Neural crest cell (in vitro differentiated cells): ENCODE data around the gene KIF26B. TPM values are rescaled to one million over a fixed set of nuclear protein-coding genes. Genes with fewer than 3 reads are reported as not detected.
"Not testable (repeated sequence)": the region's sequence is repeated elsewhere in the genome, so short reads cannot be mapped to it uniquely, and the experiment has no call there.

Experiments
- DNase-seq: peaks from one replicate; pipeline ENCODE4 v3.0.0; 2021; ENCODE audit warnings: low read depth, mixed read lengths, low spot score
- H3K27ac Mint-ChIP-seq: one replicate; pipeline ENCODE4 v1.8.0; 2021; ENCODE audit warnings: mild to moderate bottlenecking, mixed read lengths; ENCODE audit not compliant: unreplicated experiment
- H3K27me3 Mint-ChIP-seq: 2 replicates; pipeline ENCODE4 v1.8.0; 2021; ENCODE audit warnings: low read depth, mild to moderate bottlenecking, mixed read lengths
- H3K36me3 Mint-ChIP-seq: 2 replicates; pipeline ENCODE4 v1.8.0; 2021; ENCODE audit warnings: low read depth, mild to moderate bottlenecking, mixed read lengths
- H3K4me1 Mint-ChIP-seq: 2 replicates; pipeline ENCODE4 v1.8.0; 2021; ENCODE audit warnings: mixed read lengths
- H3K4me3 Mint-ChIP-seq: one replicate; pipeline ENCODE4 v1.8.0; 2021; ENCODE audit warnings: mild to moderate bottlenecking, mixed read lengths
- H3K9me3 Mint-ChIP-seq: 2 replicates; pipeline ENCODE4 v1.8.0; 2021; ENCODE audit warnings: mixed read lengths
- total RNA-seq: library from RNA; stranded (reverse); gene quantifications from 2 replicates; pipeline ENCODE4 v1.2.1, GENCODE V29; 2021
- TF ChIP-seq, protein P1 (sequence below): fragments of 200-600 bp; sonication (generic); conservative IDR thresholded peaks from 2 replicates; pipeline ENCODE4 v1.5.0; 2021; ENCODE audit warnings: antibody characterized with exemption, mild to moderate bottlenecking

The KIF26B gene
- total RNA-seq, 1 donor from 2014 or later = 6.2 TPM

DNA sequence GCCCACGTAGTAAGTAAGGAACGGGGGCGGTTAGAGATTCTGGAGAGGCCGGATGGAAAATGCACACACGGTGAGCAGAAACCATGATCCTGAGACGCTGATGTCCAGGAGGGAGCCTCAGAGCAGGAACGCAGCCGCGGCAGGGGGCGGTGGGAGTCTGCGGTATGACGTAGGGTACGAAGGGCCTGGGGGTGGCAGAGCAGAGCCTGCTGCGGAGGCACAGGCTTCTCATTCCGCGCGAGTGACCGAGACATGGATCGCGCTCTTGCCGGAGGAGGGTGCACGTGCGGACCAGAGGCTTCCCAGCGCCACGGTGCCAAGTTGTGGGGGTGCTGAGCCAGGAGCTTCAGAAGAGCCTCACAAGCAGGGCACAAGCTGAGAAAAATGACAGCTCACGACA lies 176.2 kb downstream of the KIF26B start:
- TF ChIP-seq, protein P1, sequence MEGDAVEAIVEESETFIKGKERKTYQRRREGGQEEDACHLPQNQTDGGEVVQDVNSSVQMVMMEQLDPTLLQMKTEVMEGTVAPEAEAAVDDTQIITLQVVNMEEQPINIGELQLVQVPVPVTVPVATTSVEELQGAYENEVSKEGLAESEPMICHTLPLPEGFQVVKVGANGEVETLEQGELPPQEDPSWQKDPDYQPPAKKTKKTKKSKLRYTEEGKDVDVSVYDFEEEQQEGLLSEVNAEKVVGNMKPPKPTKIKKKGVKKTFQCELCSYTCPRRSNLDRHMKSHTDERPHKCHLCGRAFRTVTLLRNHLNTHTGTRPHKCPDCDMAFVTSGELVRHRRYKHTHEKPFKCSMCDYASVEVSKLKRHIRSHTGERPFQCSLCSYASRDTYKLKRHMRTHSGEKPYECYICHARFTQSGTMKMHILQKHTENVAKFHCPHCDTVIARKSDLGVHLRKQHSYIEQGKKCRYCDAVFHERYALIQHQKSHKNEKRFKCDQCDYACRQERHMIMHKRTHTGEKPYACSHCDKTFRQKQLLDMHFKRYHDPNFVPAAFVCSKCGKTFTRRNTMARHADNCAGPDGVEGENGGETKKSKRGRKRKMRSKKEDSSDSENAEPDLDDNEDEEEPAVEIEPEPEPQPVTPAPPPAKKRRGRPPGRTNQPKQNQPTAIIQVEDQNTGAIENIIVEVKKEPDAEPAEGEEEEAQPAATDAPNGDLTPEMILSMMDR = no peak
- no peaks in the 10 kb centered on the region for H3K36me3 Mint-ChIP-seq
- H3K4me1 Mint-ChIP-seq = peaks cover 18% of the 10 kb centered on the region
- no peak overlapping the region for H3K27ac Mint-ChIP-seq
- H3K4me3 Mint-ChIP-seq = no peak overlapping the region
- DNase-seq = no peak
- H3K27me3 Mint-ChIP-seq = no peaks in the 10 kb centered on the region
- no peaks in the 10 kb centered on the region for H3K9me3 Mint-ChIP-seq

DNA sequence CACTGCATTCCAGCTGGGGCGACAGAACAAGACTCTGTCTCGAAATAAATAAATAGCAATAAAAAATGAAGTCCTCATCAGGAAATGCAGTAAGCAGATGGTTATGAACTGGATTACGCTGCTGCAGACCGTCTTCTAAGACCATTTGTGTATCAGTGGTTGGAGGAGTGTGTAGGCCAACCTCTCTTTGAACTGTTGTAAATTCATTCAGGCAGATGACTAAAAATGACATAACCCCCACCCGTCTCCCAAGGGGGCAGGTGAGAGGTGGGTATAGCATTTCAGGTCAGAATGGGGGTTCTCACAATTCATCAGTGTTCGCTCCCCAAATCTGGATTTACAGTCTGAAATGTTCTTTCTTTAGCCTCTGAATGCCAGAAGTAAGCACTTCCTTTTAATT lies 177.3 kb downstream of the KIF26B start:
- no peak for DNase-seq
- no peak overlapping the region for H3K27ac Mint-ChIP-seq
- H3K27me3 Mint-ChIP-seq = no peaks in the 10 kb centered on the region
- TF ChIP-seq, protein P1 = no peak
- H3K4me3 Mint-ChIP-seq = no peak overlapping the region
- no peaks in the 10 kb centered on the region for H3K9me3 Mint-ChIP-seq
- peaks cover 21% of the 10 kb centered on the region for H3K4me1 Mint-ChIP-seq
- H3K36me3 Mint-ChIP-seq = no peaks in the 10 kb centered on the region

DNA sequence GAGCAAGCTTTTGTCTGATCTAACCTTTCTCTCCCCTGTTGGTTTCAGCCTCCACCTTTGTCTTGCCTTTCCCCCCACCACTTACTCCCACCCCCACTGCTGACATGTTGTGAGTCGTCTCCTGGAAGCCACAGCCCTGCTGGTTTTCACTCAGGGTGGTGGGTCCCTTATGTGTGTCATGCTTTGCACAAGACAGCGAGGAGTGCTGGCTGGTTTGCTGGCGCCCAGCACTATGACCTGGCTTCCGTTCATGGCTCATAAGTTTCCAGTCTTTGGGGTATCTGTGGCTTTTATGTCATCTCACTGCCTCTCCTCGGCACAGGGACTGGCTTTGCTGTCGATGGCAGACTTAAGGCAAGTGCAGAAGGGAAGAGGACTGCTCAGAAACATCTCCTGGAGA lies 177.7 kb downstream of the KIF26B start:
- Mint-ChIP-seq H3K27ac (no peak overlapping the region), H3K4me1 (peaks cover 21% of the 10 kb centered on the region), H3K27me3 (no peaks in the 10 kb centered on the region), H3K36me3 (no peaks in the 10 kb centered on the region), H3K4me3 (no peak overlapping the region), H3K9me3 (no peaks in the 10 kb centered on the region)
- no peak for DNase-seq
- TF ChIP-seq, protein P1 = no peak

DNA sequence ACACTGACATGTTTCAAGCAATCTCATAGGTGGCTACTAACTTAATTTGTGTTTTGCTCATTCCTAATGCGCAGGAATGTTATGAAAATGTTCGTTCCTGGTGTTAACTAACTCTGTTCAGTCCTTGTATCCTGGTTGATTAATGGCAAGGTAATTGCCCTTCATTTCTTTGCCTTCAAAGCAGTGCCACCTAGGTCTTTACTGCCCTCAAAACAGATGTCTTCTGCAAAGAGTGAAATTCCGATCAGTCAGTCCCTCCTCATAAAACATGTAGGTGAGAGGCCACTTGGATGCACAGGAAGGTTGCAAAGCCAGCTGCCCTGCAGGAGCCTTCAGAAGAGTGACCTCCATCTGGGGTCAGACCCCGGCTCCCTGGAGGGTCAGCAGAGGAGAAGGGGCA lies 179.4 kb downstream of the KIF26B start:
- Mint-ChIP-seq H3K4me3 (no peak overlapping the region), H3K36me3 (no peaks in the 10 kb centered on the region), H3K9me3 (no peaks in the 10 kb centered on the region), H3K27ac (no peak overlapping the region), H3K4me1 (peaks cover 26% of the 10 kb centered on the region), H3K27me3 (no peaks in the 10 kb centered on the region)
- DNase-seq = no peak
- TF ChIP-seq, protein P1 = no peak

DNA sequence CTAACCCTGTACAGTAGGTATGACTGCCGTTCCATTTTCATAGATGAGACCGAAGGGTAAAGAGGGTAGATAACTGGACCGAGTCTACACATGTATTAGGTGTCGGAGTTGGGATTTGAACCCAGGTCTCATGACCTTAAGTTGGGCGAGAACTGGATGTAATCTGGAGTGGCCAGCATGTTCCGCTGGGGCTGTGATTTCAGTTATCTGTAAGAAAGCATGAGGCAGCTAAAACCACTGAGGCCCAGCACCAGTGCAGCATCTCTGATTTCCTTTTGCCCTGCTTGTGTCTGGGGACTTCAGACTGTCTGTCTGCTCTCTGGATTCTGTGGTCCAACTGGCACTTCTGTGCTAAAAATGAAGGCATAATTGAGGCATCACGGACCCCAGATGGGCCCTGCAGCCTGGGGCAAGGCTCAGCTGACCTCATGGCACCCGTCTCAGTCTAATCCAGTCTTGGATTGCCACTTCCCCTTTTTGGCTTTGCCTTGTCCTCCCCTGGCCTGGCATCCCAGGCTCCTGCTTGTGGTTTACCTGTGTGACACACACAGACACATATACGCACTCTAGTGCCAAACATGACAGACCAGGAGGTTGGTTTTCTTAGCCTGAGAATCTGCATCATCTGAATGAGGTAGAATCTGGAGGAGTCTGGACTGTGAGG lies 180.2 kb downstream of the KIF26B start:
- Mint-ChIP-seq H3K27me3 (no peaks in the 10 kb centered on the region), H3K9me3 (no peaks in the 10 kb centered on the region), H3K4me3 (no peak overlapping the region), H3K36me3 (no peaks in the 10 kb centered on the region), H3K27ac (no peak overlapping the region), H3K4me1 (peaks cover 26% of the 10 kb centered on the region)
- TF ChIP-seq, protein P1 = no peak
- DNase-seq = no peak

DNA sequence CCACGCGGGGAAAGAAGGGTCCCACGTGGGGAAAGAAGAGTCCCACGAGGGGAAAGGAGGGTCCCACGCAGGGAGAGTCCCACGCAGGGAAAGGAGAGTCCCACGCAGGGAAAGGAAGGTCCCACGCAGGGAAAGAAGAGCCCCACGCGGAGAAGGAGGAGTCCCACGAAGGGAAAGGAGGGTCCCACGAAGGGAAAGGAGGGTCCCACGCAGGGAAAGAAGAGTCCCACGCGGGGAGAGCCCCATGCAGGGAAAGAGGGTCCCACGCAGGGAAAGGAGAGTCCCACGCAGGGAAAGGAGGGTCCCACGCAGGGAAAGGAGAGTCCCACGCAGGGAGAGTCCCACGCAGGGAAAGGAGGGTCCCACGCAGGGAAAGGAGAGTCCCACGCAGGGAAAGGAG lies 180.9 kb downstream of the KIF26B start:
- not testable (repeated sequence) for H3K27ac Mint-ChIP-seq, DNase-seq, H3K27me3 Mint-ChIP-seq, H3K4me3 Mint-ChIP-seq, H3K36me3 Mint-ChIP-seq, H3K9me3 Mint-ChIP-seq
- peaks cover 26% of the 10 kb centered on the region for H3K4me1 Mint-ChIP-seq
